SK-N-SH (cell line): Measurements from ENCODE around the gene JPH3. TPM values are rescaled to one million over a fixed set of nuclear protein-coding genes. Genes with fewer than 3 reads are reported as not detected.

Source experiments
- CTCF ChIA-PET: fragments of 300-600, 350-600 bp; formaldehyde crosslinking; extraction: SDS; loops from one replicate; lab custom pipeline; 2021; lab: Yijun Ruan, JAX
- POLR2A ChIA-PET: fragments of 350-600 bp; sonication (Branson Sonifier 250); formaldehyde crosslinking; extraction: SDS; loops from one replicate; lab custom pipeline; 2020; ENCODE audit warnings: antibody characterized with exemption, inconsistent platforms; lab: Yijun Ruan, JAX
- DNase-seq: peaks from one replicate; pipeline ENCODE4 v3.0.0; 2012
- H2AFZ ChIP-seq: fragments of 200-600 bp; sonication (generic); 2 replicates; pipeline ENCODE4 v1.8.1; 2016; ENCODE audit warnings: antibody characterized with exemption, mild to moderate bottlenecking, low read depth
- H3F3A ChIP-seq: fragments of 200-600 bp; sonication (generic); replicated peaks from 2 replicates; pipeline ENCODE3; 2016; ENCODE audit warnings: antibody characterized with exemption, mild to moderate bottlenecking; ENCODE audit not compliant: insufficient read depth
- H3K27ac ChIP-seq, 2 experiments: fragments of 200-500 bp in 1 of 2; fragments of 200-600 bp in 1 of 2; sonication (Bioruptor generic) in 1 of 2; sonication (generic), shearing (Covaris generic) in 1 of 2; 2 replicates each; pipeline versions ENCODE4 v1.5.1 to v1.6.1; 2014 to 2016; ENCODE audit warnings: low read depth in 2 of 2, inconsistent platforms in 1 of 2, low read length in 1 of 2, mild to moderate bottlenecking in 1 of 2, mixed read lengths in 1 of 2
- H3K27me3 ChIP-seq: fragments of 200-600 bp; sonication (generic), shearing (Covaris generic); 2 replicates; pipeline ENCODE4 v1.6.1; 2016; ENCODE audit warnings: mixed run types; ENCODE audit not compliant: insufficient read depth
- H3K36me3 ChIP-seq, 2 experiments: fragments of 200-500 bp in 1 of 2; fragments of 200-600 bp in 1 of 2; sonication (Bioruptor generic) in 1 of 2; sonication (generic) in 1 of 2; replicated peaks in 1 of 2; 2 replicates each; pipeline versions ENCODE3 to v1.5.1; 2014 to 2016; ENCODE audit warnings: low read length in 1 of 2, mild to moderate bottlenecking in 1 of 2; ENCODE audit not compliant: insufficient read depth in 2 of 2, control insufficient read depth in 1 of 2
- H3K4me1 ChIP-seq, 2 experiments: fragments of 200-500 bp in 1 of 2; fragments of 200-600 bp in 1 of 2; sonication (Bioruptor generic) in 1 of 2; sonication (generic), shearing (Covaris generic) in 1 of 2; 2 replicates each; pipeline versions ENCODE4 v1.5.1 to v1.6.1; 2014 to 2016; ENCODE audit warnings: low read depth in 1 of 2, low read length in 1 of 2, mixed run types in 1 of 2; ENCODE audit not compliant: insufficient read depth in 2 of 2, control insufficient read depth in 1 of 2
- H3K4me2 ChIP-seq: fragments of 200-600 bp; sonication (generic), shearing (Covaris generic); 2 replicates; pipeline ENCODE4 v1.6.1; 2017; ENCODE audit warnings: mixed run types
- H3K4me3 ChIP-seq, 2 experiments: fragments of 200-500 bp in 1 of 2; fragments of 200-600 bp in 1 of 2; sonication (Bioruptor generic) in 1 of 2; sonication (generic), shearing (Covaris generic) in 1 of 2; 2 replicates each; pipeline versions ENCODE4 v1.5.1 to v1.8.1; 2014 to 2016; ENCODE audit warnings: low read depth in 2 of 2, inconsistent platforms in 1 of 2, low read length in 1 of 2, mild to moderate bottlenecking in 1 of 2, mixed read lengths in 1 of 2, moderate library complexity in 1 of 2
- H3K79me2 ChIP-seq: fragments of 200-600 bp; sonication (generic); 2 replicates; pipeline ENCODE4 v1.8.1; 2017; ENCODE audit warnings: mild to moderate bottlenecking; ENCODE audit not compliant: insufficient read depth
- H3K9ac ChIP-seq: fragments of 200-600 bp; sonication (generic); 2 replicates; pipeline ENCODE4 v1.6.1; 2017; ENCODE audit warnings: mixed run types
- H3K9me2 ChIP-seq: fragments of 200-600 bp; sonication (generic); 2 replicates; pipeline ENCODE4 v1.6.1; 2017; ENCODE audit warnings: mixed run types
- H3K9me3 ChIP-seq: fragments of 200-600 bp; sonication (generic); 2 replicates; pipeline ENCODE4 v1.6.1; 2017; ENCODE audit warnings: mixed run types, mild to moderate bottlenecking, moderate library complexity
- H4K20me1 ChIP-seq: fragments of 200-600 bp; sonication (generic); 2 replicates; pipeline ENCODE4 v1.6.1; 2017; ENCODE audit warnings: mild to moderate bottlenecking, mixed run types; ENCODE audit not compliant: insufficient read depth
- CHD2 ChIP-seq: fragments of 150-350 bp; IDR thresholded peaks from 2 replicates; pipeline ENCODE4 v1.6.1; 2018; ENCODE audit warnings: low read length; ENCODE audit not compliant: partially characterized antibody
- EP300 ChIP-seq, 2 experiments: IDR thresholded peaks; 2 replicates each; pipeline versions ENCODE4 v1.4.0 to v1.6.1; 2012; ENCODE audit warnings: borderline replicate concordance in 1 of 2, low read depth in 1 of 2, low read length in 1 of 2
- FOSL2 ChIP-seq: IDR thresholded peaks from 2 replicates; pipeline ENCODE4 v1.4.0; 2012; ENCODE audit warnings: low read depth, mild to moderate bottlenecking, moderate library complexity, borderline replicate concordance
- NFIC ChIP-seq: IDR thresholded peaks from 2 replicates; pipeline ENCODE4 v1.4.0; 2012; ENCODE audit warnings: borderline replicate concordance
- PBX3 ChIP-seq: IDR thresholded peaks from 2 replicates; pipeline ENCODE4; 2012
- RAD21 ChIP-seq: IDR thresholded peaks from 2 replicates; pipeline ENCODE4 v1.6.1; 2012; ENCODE audit warnings: mild to moderate bottlenecking, low read length
- REST ChIP-seq: IDR thresholded peaks from 2 replicates; pipeline ENCODE4 v1.6.1; 2012; ENCODE audit warnings: mild to moderate bottlenecking, low read depth, low read length, moderate library complexity
- RXRA ChIP-seq: IDR thresholded peaks from 2 replicates; pipeline ENCODE4 v1.4.0; 2012; ENCODE audit warnings: low read depth, mild to moderate bottlenecking, borderline replicate concordance
- TAF1 ChIP-seq: IDR thresholded peaks from 2 replicates; pipeline ENCODE4 v1.6.1; 2012; ENCODE audit warnings: low read depth, mild to moderate bottlenecking, low read length, moderate library complexity, borderline replicate concordance
- TCF12 ChIP-seq: IDR thresholded peaks from 2 replicates; pipeline ENCODE4 v1.4.0; 2012
- USF1 ChIP-seq: IDR thresholded peaks from 2 replicates; pipeline ENCODE4 v1.4.0; 2012; ENCODE audit warnings: low read depth, borderline replicate concordance
- USF2 ChIP-seq: fragments of 150-350 bp; IDR thresholded peaks from 2 replicates; pipeline ENCODE4 v1.6.1; 2017; ENCODE audit warnings: antibody characterized with exemption, low read length, low read depth, borderline replicate concordance
- YY1 ChIP-seq: IDR thresholded peaks from 2 replicates; pipeline ENCODE4 v1.4.0; 2012; ENCODE audit warnings: low read depth, mild to moderate bottlenecking
- ZBTB33 ChIP-seq: IDR thresholded peaks from 2 replicates; pipeline ENCODE4 v1.4.0; 2012; ENCODE audit warnings: low read depth, borderline replicate concordance
- WGBS: methylation state at CpG from one replicate; pipeline ENCODE4 v1.1.6; 2017; ENCODE audit warnings: low lambda C conversion rate; 5-methylcytosine and 5-hydroxymethylcytosine counted together
- polyA plus RNA-seq, 3 experiments: library from polyadenylated mRNA; depleted of rRNA; stranded (reverse); fragments of >200 nt; gene quantifications; 2 replicates each; pipeline ENCODE4 v1.2.3, GENCODE V29; 2012

The JPH3 gene
- polyA plus RNA-seq, 1 of the 3 experiments (the other 2 are of a cell fraction) = 0.25 TPM

- Histone ChIP-seq H3K27me3 (no peaks in the 10 kb centered on the region), H3K9me3 (no peaks in the 10 kb centered on the region), H3K9ac (no peak overlapping the region), H3K4me1 (peaks cover 0 to 17% of the 10 kb centered on the region in 2 experiments; a peak in 1 of 4 replicates), H2AFZ (no peak overlapping the region), H3K27ac (no peak overlapping the region)
- POLR2A ChIA-PET = no interaction called here
- no peak for DNase-seq
- TF ChIP-seq USF2 = no peak
- no peak for TF ChIP-seq PBX3
- TF ChIP-seq RXRA = no peak
- TF ChIP-seq NFIC = no peak
- no peak for TF ChIP-seq EP300 (IDR thresholded peaks at IDR 0.05; ENCODE audit: borderline replicate concordance in 1 of 2, low read depth in 1 of 2, low read length in 1 of 2)
- no peak for TF ChIP-seq RAD21
- TF ChIP-seq ZBTB33 = no peak
- TF ChIP-seq FOSL2 = no peak
- no peak for TF ChIP-seq YY1
- TF ChIP-seq, all 33 proteins: peak for 0
- H3K4me3 ChIP-seq = no peak overlapping the region
- no peaks in the 10 kb centered on the region for H3K79me2 ChIP-seq
- CTCF ChIA-PET = interaction anchor here (0.5 to 1.8 kb wide), 3 partner anchors 9 to 76 kb away, joined by 3 to 7 read pairs (median 3); no protein-coding TSS in a partner anchor
- 87% methylated on average over 17 of the region's 17 CpGs for WGBS
- H4K20me1 ChIP-seq = no peaks in the 10 kb centered on the region
- H3K9me2 ChIP-seq = no peaks in the 10 kb centered on the region
- no peak overlapping the region for H3K4me2 ChIP-seq
- no peaks in the 10 kb centered on the region for H3K36me3 ChIP-seq
- no peaks in the 10 kb centered on the region for H3F3A ChIP-seq
Observed at GRCh38 chr16:87559945-87560344, 42.4 kb upstream of the JPH3 start.

GRCh38 chr16:87560428-87561199 lies 41.7 kb upstream of the JPH3 start:
- DNase-seq = peak; percentile 85
- CTCF ChIA-PET = interaction anchor here (0.5 to 1.8 kb wide), 5 partner anchors 10 to 144 kb away, joined by 3 to 7 read pairs (median 3); no protein-coding TSS in a partner anchor
- no peak overlapping the region for H3K27ac ChIP-seq
- TF ChIP-seq TCF12 = no peak
- no peak for TF ChIP-seq TAF1
- no peak for TF ChIP-seq REST
- no peak for TF ChIP-seq CHD2
- no peak for TF ChIP-seq ZBTB33
- no peak for TF ChIP-seq USF1

More at GRCh38 chr16:87560428-87561199, 41.7 kb upstream of the JPH3 start:
- H3F3A ChIP-seq = no peaks in the 10 kb centered on the region
- H2AFZ ChIP-seq = no peak overlapping the region
- POLR2A ChIA-PET = interaction anchor here (1.0 kb wide), 1 partner anchor 11 kb away, joined by 3 read pairs; no protein-coding TSS in a partner anchor
- H3K4me1 ChIP-seq = peaks cover 0 to 17% of the 10 kb centered on the region in 2 experiments; a peak in 1 of 4 replicates
- no peaks in the 10 kb centered on the region for H3K9me2 ChIP-seq
- H3K9me3 ChIP-seq = no peaks in the 10 kb centered on the region
- H3K79me2 ChIP-seq = no peaks in the 10 kb centered on the region
- WGBS = 65% methylated on average over 8 of the region's 12 CpGs
- no peak overlapping the region for H3K4me3 ChIP-seq
- no peak overlapping the region for H3K4me2 ChIP-seq
- H4K20me1 ChIP-seq = no peaks in the 10 kb centered on the region
- no peaks in the 10 kb centered on the region for H3K36me3 ChIP-seq
- no peak overlapping the region for H3K9ac ChIP-seq
- no peaks in the 10 kb centered on the region for H3K27me3 ChIP-seq
